A549 (cell line): ENCODE results near the gene MSGN1.

Source experiments
- BHLHE40 ChIP-seq: IDR thresholded peaks from 2 replicates; pipeline ENCODE4 v1.6.1; 2012; ENCODE audit warnings: low read depth, low read length, inconsistent platforms
- CHD4 ChIP-seq: fragments of 200-600 bp; sonication (generic); IDR thresholded peaks from 2 replicates; pipeline ENCODE4 v1.6.1; 2016; ENCODE audit warnings: antibody characterized with exemption, mild to moderate bottlenecking, borderline replicate concordance
- EP300 ChIP-seq, 2 experiments: fragments of >200 bp; sonication (Bioruptor Twin); formaldehyde crosslinking; IDR thresholded peaks; 2 replicates in 1 of 2; 3 replicates in 1 of 2; pipeline ENCODE4 v1.6.1; 2016 to 2017
- FOXS1 ChIP-seq: fragments of 250-450 bp; sonication (Bioruptor Pico); IDR thresholded peaks from 2 replicates; pipeline ENCODE4 v1.5.0; 2020; ENCODE audit warnings: mild to moderate bottlenecking, moderate library complexity
- MYC ChIP-seq: IDR thresholded peaks from 2 replicates; pipeline ENCODE4 v1.6.1; 2012; ENCODE audit warnings: mild to moderate bottlenecking, inconsistent platforms, low read length, improper control_type of control experiment, borderline replicate concordance
- NR3C1 ChIP-seq: fragments of >200 bp; sonication (Bioruptor Twin); formaldehyde crosslinking; IDR thresholded peaks from 3 replicates; pipeline ENCODE4 v1.6.1; 2017
- RAD21 ChIP-seq, 2 experiments: fragments of >200 bp in 1 of 2; sonication (Bioruptor Twin) in 1 of 2; formaldehyde crosslinking in 1 of 2; IDR thresholded peaks in 1 of 2; conservative IDR thresholded peaks in 1 of 2; 2 replicates in 1 of 2; 3 replicates in 1 of 2; pipeline ENCODE4 v1.6.1; 2012 to 2018; ENCODE audit warnings: inconsistent platforms in 1 of 2
- RCOR1 ChIP-seq: fragments of 150-350 bp; IDR thresholded peaks from 2 replicates; pipeline ENCODE4 v1.6.1; 2014; ENCODE audit warnings: antibody characterized with exemption, low read length, low read depth
- TFCP2L1 ChIP-seq: fragments of 250-450 bp; sonication (Bioruptor Pico); IDR thresholded peaks from 2 replicates; pipeline ENCODE4 v1.5.0; 2021; ENCODE audit warnings: mild to moderate bottlenecking
- ZFP36 ChIP-seq: fragments of 450-650 bp; IDR thresholded peaks from 2 replicates; pipeline ENCODE4 v1.6.1; 2014; ENCODE audit warnings: borderline replicate concordance; ENCODE audit not compliant: partially characterized antibody
- TF ChIP-seq, protein P1 (sequence below): fragments of >200 bp; sonication (Bioruptor Twin); formaldehyde crosslinking; IDR thresholded peaks from 3 replicates; pipeline ENCODE4 v1.5.1; 2016
- TF ChIP-seq, protein P2 (sequence below): fragments of 250-450 bp; sonication (Bioruptor Pico); IDR thresholded peaks from 2 replicates; pipeline ENCODE4 v1.5.0; 2021; ENCODE audit warnings: mild to moderate bottlenecking, moderate library complexity, borderline replicate concordance
- TF ChIP-seq, protein P3 (sequence below): fragments of 150-350 bp; IDR thresholded peaks from 2 replicates; pipeline ENCODE4 v1.6.1; 2014; ENCODE audit warnings: low read depth, mild to moderate bottlenecking, low read length

DNA sequence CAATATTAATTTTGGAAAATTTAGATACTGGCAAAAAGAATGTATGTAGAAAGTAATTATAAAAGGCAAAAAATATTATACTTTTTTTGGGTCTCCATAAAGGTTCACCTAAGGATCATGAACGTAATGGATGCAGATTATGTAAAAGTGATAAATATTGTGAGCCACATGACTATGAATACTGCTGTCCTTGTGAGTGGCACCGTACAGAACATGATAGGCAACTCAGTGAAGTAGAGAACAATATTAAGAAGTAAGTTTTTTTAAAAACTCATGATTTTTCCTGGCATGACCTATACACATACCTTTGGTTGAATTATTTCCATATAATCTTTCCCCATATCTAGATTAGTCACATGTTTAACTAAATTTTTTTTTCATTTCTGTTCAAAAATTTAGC lies 43.7 kb upstream of the MSGN1 start:
- no peak for TF ChIP-seq NR3C1
- no peak for TF ChIP-seq CHD4
- TF ChIP-seq EP300 (IDR thresholded peaks at IDR 0.05) = no peak
- TF ChIP-seq TFCP2L1 (CRISPR knock-in tag) = no peak
- no peak for TF ChIP-seq FOXS1 (CRISPR knock-in tag)
- no peak for TF ChIP-seq RCOR1
- no peak for TF ChIP-seq MYC
- TF ChIP-seq, protein P1, sequence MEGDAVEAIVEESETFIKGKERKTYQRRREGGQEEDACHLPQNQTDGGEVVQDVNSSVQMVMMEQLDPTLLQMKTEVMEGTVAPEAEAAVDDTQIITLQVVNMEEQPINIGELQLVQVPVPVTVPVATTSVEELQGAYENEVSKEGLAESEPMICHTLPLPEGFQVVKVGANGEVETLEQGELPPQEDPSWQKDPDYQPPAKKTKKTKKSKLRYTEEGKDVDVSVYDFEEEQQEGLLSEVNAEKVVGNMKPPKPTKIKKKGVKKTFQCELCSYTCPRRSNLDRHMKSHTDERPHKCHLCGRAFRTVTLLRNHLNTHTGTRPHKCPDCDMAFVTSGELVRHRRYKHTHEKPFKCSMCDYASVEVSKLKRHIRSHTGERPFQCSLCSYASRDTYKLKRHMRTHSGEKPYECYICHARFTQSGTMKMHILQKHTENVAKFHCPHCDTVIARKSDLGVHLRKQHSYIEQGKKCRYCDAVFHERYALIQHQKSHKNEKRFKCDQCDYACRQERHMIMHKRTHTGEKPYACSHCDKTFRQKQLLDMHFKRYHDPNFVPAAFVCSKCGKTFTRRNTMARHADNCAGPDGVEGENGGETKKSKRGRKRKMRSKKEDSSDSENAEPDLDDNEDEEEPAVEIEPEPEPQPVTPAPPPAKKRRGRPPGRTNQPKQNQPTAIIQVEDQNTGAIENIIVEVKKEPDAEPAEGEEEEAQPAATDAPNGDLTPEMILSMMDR = no peak
- TF ChIP-seq BHLHE40 = no peak
- TF ChIP-seq ZFP36 = no peak
- TF ChIP-seq, protein P2, sequence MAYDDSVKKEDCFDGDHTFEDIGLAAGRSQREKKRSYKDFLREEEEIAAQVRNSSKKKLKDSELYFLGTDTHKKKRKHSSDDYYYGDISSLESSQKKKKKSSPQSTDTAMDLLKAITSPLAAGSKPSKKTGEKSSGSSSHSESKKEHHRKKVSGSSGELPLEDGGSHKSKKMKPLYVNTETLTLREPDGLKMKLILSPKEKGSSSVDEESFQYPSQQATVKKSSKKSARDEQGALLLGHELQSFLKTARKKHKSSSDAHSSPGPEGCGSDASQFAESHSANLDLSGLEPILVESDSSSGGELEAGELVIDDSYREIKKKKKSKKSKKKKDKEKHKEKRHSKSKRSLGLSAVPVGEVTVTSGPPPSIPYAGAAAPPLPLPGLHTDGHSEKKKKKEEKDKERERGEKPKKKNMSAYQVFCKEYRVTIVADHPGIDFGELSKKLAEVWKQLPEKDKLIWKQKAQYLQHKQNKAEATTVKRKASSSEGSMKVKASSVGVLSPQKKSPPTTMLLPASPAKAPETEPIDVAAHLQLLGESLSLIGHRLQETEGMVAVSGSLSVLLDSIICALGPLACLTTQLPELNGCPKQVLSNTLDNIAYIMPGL (CRISPR knock-in tag) = no peak
- TF ChIP-seq, protein P3, sequence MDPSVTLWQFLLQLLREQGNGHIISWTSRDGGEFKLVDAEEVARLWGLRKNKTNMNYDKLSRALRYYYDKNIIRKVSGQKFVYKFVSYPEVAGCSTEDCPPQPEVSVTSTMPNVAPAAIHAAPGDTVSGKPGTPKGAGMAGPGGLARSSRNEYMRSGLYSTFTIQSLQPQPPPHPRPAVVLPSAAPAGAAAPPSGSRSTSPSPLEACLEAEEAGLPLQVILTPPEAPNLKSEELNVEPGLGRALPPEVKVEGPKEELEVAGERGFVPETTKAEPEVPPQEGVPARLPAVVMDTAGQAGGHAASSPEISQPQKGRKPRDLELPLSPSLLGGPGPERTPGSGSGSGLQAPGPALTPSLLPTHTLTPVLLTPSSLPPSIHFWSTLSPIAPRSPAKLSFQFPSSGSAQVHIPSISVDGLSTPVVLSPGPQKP = no peak
- TF ChIP-seq RAD21 (conservative IDR thresholded peaks at IDR 0.05 in 1 of 2, IDR thresholded peaks at IDR 0.05 in 1 of 2) = no peak
